GM23248 (cell line): ENCODE data around the gene AADACL4.

Experiments
- EZH2 ChIP-seq: fragments of 200-600 bp; sonication (generic); IDR thresholded peaks from 2 replicates; pipeline ENCODE4 v1.6.1; 2018; ENCODE audit warnings: antibody characterized with exemption, mild to moderate bottlenecking; ENCODE audit not compliant: insufficient read depth, poor library complexity, severe bottlenecking
- EZH2phosphoT487 ChIP-seq: fragments of 200-600 bp; sonication (generic); IDR thresholded peaks from 2 replicates; pipeline ENCODE4 v1.6.1; 2018; ENCODE audit warnings: antibody characterized with exemption, moderate library complexity, mild to moderate bottlenecking, low read depth; ENCODE audit not compliant: insufficient read depth

DNA sequence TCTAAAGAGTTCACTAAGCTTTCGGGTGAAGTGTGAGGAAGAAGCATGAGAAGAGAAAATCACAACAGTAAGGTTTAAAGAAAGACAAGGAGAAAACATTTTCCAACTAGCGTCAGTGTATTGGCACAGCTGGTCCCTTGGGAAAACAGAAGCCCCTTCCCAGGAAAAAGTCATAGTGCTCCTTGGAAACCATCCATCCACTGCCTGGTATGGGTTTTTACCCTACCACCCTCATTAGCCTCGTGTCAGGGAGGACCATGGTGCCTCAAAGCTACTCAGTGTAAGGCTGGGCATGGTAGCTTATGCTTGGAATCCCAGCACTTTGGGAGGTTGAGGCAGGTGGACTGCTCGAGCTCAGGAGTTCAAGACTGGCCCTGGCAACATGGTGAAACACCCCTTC, 12.7 kb downstream of the AADACL4 start:
- no peak for TF ChIP-seq EZH2phosphoT487
- TF ChIP-seq EZH2, result no peak
